Suprapubic skin (tissue), 3 donors: ENCODE measurements around the gene CHODL.

ENCODE experiments used
- POLR2A ChIP-seq, 2 donors: fragments of 450-650 bp; IDR thresholded peaks; one replicate each; pipeline ENCODE4 v1.6.1; 2017; ENCODE audit warnings: antibody characterized with exemption in 2 of 2, mild to moderate bottlenecking in 2 of 2, moderate library complexity in 2 of 2
- TF ChIP-seq, protein P1 (sequence below), 2 donors: fragments of 200-600 bp in 1 of 2; fragments of 450-650 bp in 1 of 2; sonication (generic) in 1 of 2; IDR thresholded peaks; one replicate each; pipeline ENCODE4 v1.5.1; 2016 to 2019; ENCODE audit warnings: antibody characterized with exemption in 2 of 2, mild to moderate bottlenecking in 1 of 2, moderate library complexity in 1 of 2

GRCh38 chr21:18265944-18266343 lies 21.3 kb downstream of the CHODL start:
- TF ChIP-seq, protein P1, sequence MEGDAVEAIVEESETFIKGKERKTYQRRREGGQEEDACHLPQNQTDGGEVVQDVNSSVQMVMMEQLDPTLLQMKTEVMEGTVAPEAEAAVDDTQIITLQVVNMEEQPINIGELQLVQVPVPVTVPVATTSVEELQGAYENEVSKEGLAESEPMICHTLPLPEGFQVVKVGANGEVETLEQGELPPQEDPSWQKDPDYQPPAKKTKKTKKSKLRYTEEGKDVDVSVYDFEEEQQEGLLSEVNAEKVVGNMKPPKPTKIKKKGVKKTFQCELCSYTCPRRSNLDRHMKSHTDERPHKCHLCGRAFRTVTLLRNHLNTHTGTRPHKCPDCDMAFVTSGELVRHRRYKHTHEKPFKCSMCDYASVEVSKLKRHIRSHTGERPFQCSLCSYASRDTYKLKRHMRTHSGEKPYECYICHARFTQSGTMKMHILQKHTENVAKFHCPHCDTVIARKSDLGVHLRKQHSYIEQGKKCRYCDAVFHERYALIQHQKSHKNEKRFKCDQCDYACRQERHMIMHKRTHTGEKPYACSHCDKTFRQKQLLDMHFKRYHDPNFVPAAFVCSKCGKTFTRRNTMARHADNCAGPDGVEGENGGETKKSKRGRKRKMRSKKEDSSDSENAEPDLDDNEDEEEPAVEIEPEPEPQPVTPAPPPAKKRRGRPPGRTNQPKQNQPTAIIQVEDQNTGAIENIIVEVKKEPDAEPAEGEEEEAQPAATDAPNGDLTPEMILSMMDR (IDR thresholded peaks at IDR 0.05) = no peak
- TF ChIP-seq POLR2A (IDR thresholded peaks at IDR 0.05) = no peak
